ENCODE results near the gene KRT84.

- no peak for TF ChIP-seq POLR2AphosphoS5 (IDR thresholded peaks at IDR 0.05)
- TF ChIP-seq CTCF (IDR thresholded peaks at IDR 0.05) = no peak
- TF ChIP-seq POLR2A (IDR thresholded peaks at IDR 0.05) = no peak
- TF ChIP-seq EP300 (IDR thresholded peaks at IDR 0.05) = no peak
Observed at GRCh38 chr12:52394836-52395405, 9.5 kb upstream of the KRT84 start.

Data from sigmoid colon (tissue), 4 donors.